Endothelial cell (in vitro differentiated cells): ENCODE results near the gene DNAI1. TPM values are rescaled to one million over a fixed set of nuclear protein-coding genes. Genes with fewer than 3 reads are reported as not detected.

Experiments
- DNase-seq: peaks from one replicate; pipeline ENCODE4 v3.0.0; 2021; ENCODE audit warnings: low spot score
- H3K27ac Mint-ChIP-seq: one replicate; pipeline ENCODE4 v1.8.0; 2021; ENCODE audit warnings: mixed read lengths, inconsistent platforms; ENCODE audit not compliant: unreplicated experiment
- H3K27me3 Mint-ChIP-seq: one replicate; pipeline ENCODE4 v1.8.0; 2021; ENCODE audit warnings: mild to moderate bottlenecking, moderate library complexity, mixed read lengths, inconsistent platforms; ENCODE audit not compliant: unreplicated experiment
- H3K36me3 Mint-ChIP-seq: one replicate; pipeline ENCODE4 v1.8.0; 2021; ENCODE audit warnings: mild to moderate bottlenecking, low read depth, mixed read lengths, inconsistent platforms; ENCODE audit not compliant: unreplicated experiment
- H3K4me1 Mint-ChIP-seq: one replicate; pipeline ENCODE4 v1.8.0; 2021; ENCODE audit warnings: mild to moderate bottlenecking, mixed read lengths, inconsistent platforms; ENCODE audit not compliant: unreplicated experiment
- H3K4me3 Mint-ChIP-seq: one replicate; pipeline ENCODE4 v1.8.0; 2021; ENCODE audit warnings: mild to moderate bottlenecking, mixed read lengths, inconsistent platforms; ENCODE audit not compliant: unreplicated experiment
- H3K9me3 Mint-ChIP-seq: one replicate; pipeline ENCODE4 v1.8.0; 2021; ENCODE audit warnings: mixed read lengths, inconsistent platforms; ENCODE audit not compliant: unreplicated experiment
- CTCF ChIP-seq: fragments of 200-600 bp; sonication (generic); IDR thresholded peaks from one replicate; pipeline ENCODE4 v1.5.0; 2021; ENCODE audit warnings: antibody characterized with exemption; ENCODE audit not compliant: unreplicated experiment
- total RNA-seq: library from RNA; stranded (reverse); fragmentation: NEBNext Ultra II Directional; extraction: Animal tissue kit (Norgen Biotek cat#: 25700); gene quantifications from one replicate; pipeline ENCODE4 v1.2.1, GENCODE V29; 2021; ENCODE audit not compliant: unreplicated experiment

Gene DNAI1
- total RNA-seq, 1 donor from 2014 or later, result 0.74 TPM

- TF ChIP-seq CTCF, result no peak
- Mint-ChIP-seq H3K27ac (no peak overlapping the region), H3K4me3 (no peak overlapping the region), H3K36me3 (peaks cover 4% of the 10 kb centered on the region), H3K27me3 (peaks cover 9% of the 10 kb centered on the region), H3K4me1 (peaks cover 9% of the 10 kb centered on the region), H3K9me3 (no peaks in the 10 kb centered on the region)
- DNase-seq, result no peak
Observed at GRCh38 chr9:34520505-34521385, 62.1 kb downstream of the DNAI1 start.

- no peaks in the 10 kb centered on the region for H3K9me3 Mint-ChIP-seq
- peaks cover 4% of the 10 kb centered on the region for H3K36me3 Mint-ChIP-seq
- H3K4me3 Mint-ChIP-seq, result peak overlapping the region; percentile 11
- TF ChIP-seq CTCF, result no peak
- peaks cover 6% of the 10 kb centered on the region for H3K27me3 Mint-ChIP-seq
- H3K4me1 Mint-ChIP-seq, result peaks cover 9% of the 10 kb centered on the region
- DNase-seq, result no peak
- no peak overlapping the region for H3K27ac Mint-ChIP-seq
Observed at GRCh38 chr9:34521406-34522045, 62.9 kb downstream of the DNAI1 start.

- H3K4me3 Mint-ChIP-seq, result peak overlapping the region; percentile 90
- H3K27me3 Mint-ChIP-seq, result peaks cover 7% of the 10 kb centered on the region
- H3K4me1 Mint-ChIP-seq, result peaks cover 9% of the 10 kb centered on the region
- peak overlapping the region; percentile 85 for H3K27ac Mint-ChIP-seq
- H3K36me3 Mint-ChIP-seq, result peaks cover 4% of the 10 kb centered on the region
- TF ChIP-seq CTCF, result no peak
- no peak for DNase-seq
- no peaks in the 10 kb centered on the region for H3K9me3 Mint-ChIP-seq
Observed at GRCh38 chr9:34522091-34522887, 63.7 kb downstream of the DNAI1 start.

GRCh38 chr9:34522971-34523797 is 64.6 kb downstream of the DNAI1 start, which contains the start of gene ENHO:
TSS of gene ENHO (minus strand) at chr9:34522990. CDS start at chr9:34521695, 1,295 bp downstream.
- peaks cover 9% of the 10 kb centered on the region for H3K4me1 Mint-ChIP-seq
- H3K27me3 Mint-ChIP-seq, result peaks cover 7% of the 10 kb centered on the region

More at GRCh38 chr9:34522971-34523797, 64.6 kb downstream of the DNAI1 start, which contains the start of gene ENHO:
- TF ChIP-seq CTCF, result no peak
- DNase-seq, result peak; percentile 96
- Mint-ChIP-seq H3K36me3 (peaks cover 4% of the 10 kb centered on the region), H3K9me3 (no peaks in the 10 kb centered on the region), H3K4me3 (peak within 1 kb of the TSS; percentile 90), H3K27ac (peak within 1 kb of the TSS; percentile 85)
